GM12875 (cell line): ENCODE results near the gene GAB2.
A peak's percentile ranks its signal among the peaks of the same experiment; 100 is the strongest.

ENCODE experiments used
- H3K4me3 ChIP-seq: one replicate; pipeline ENCODE4 v1.5.1; 2011; ENCODE audit warnings: low read depth, low read length, control low read depth
- CTCF ChIP-seq: IDR thresholded peaks from 2 replicates; pipeline ENCODE4 v1.5.1; 2011; ENCODE audit warnings: low read depth, mild to moderate bottlenecking, control low read depth, inconsistent platforms, low read length, moderate library complexity, borderline replicate concordance; ENCODE audit not compliant: insufficient read depth

Gene GAB2

GRCh38 chr11:78419327-78419726 lies 1.7 kb upstream of the GAB2 start:
- no peak overlapping the region for H3K4me3 ChIP-seq
- TF ChIP-seq CTCF, result no peak

- no peak overlapping the region for H3K4me3 ChIP-seq
- no peak for TF ChIP-seq CTCF
Measured at GRCh38 chr11:78418584-78419211, 1.1 kb upstream of the GAB2 start.

GRCh38 chr11:78417888-78418583 lies 416 bp upstream of the GAB2 start:
- H3K4me3 ChIP-seq, result peak overlapping the region; percentile 71
- peak; percentile 20; the same call in 1 of the 2 replicates for TF ChIP-seq CTCF

DNA sequence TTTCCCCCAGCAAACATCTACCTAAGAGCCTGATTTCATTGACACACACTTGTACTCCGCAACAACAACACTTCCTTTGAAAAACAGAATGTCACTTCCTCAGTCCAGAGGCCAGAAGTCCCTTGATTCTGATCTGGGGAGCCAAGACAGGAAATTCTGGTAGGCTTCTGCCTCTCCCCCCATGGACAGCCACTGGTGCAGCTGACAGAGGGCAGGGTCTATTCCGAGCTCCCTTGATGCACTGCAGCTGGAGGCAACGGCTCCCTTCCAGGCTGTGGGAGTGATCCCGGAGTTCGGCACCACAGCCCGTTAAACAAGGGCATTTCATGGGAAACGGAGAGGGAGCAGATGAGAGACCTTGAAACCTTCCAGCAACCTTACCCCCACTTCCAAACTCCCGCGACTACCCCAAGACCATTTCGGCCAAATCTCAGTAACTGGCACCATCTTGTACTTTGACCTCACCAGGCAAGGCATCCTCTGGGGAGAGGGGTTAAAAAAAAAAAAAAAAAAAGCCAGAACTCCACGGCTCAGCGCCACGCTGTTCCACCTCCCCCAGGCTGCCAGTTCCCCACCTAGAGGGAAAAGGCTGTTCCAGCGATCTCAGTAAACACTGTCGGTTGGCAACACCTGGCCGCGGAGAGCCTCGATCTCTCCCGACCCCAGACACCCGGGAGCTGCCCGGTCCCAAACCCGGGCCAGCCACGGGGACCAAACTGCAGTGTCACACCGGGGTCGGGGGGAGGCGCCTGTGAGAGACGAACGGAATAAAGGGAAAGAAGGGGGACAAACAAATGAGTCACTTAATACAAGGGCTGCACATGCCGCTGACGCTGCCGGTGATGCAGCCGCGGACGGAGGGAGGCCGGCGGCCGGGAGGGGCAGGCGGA lies 1.1 kb downstream of the GAB2 start:
- TF ChIP-seq CTCF, result peak; percentile 72
- H3K4me3 ChIP-seq, result peak overlapping the region; percentile 78

GRCh38 chr11:78415338-78415737 lies 2.3 kb downstream of the GAB2 start:
- no peak for TF ChIP-seq CTCF
- H3K4me3 ChIP-seq, result no peak overlapping the region

DNA sequence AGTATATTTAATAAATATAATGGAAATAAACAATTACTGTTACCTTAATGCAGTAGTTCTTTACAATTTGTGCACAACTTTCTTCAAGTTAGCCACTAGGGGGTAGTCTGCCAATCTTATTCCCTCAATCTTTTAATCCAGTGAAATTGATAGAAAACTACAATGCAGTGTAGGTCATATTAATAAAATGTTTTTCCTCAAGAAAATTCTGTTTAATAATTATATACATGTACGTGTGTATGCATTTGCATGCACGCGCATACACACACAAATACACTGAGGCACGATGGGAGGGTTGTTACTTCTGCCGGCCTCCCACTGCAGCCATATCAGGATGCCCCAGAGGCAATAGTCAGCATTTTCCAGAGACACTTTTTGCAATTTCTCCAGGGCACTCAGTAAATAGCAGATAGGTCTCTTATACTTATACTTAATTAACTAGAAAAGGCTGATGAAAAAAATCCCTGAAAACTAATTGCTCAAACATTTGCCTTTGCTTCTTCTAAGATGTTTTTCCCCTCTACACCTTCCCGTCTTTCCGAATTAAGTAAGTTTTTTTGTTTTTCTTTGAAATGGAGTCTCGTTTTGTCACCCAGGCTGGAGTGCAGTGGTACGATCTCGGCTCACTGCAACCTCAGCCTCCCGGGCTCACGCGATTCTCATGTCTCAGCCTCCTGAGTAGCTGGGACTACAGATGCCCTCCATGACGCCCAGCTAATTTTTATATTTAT lies 3.1 kb downstream of the GAB2 start:
- TF ChIP-seq CTCF, result peak; percentile 39; the same call in 1 of the 2 replicates
- no peak overlapping the region for H3K4me3 ChIP-seq
